Measurements from ENCODE around the gene L3MBTL1. TPM values are rescaled to one million over a fixed set of nuclear protein-coding genes. Genes with fewer than 3 reads are reported as not detected.

The L3MBTL1 gene
- total RNA-seq, 1 donor from 2014 or later = 10.5 TPM

GRCh38 chr20:43569282-43569681, 61.8 kb downstream of the L3MBTL1 start:
- H3K4me3 ChIP-seq = no peak overlapping the region
- no peaks in the 10 kb centered on the region for H3K9me3 ChIP-seq
- intact Hi-C loops (cut with DNase I) = no loop called here
- H3K36me3 ChIP-seq = no peaks in the 10 kb centered on the region
- no peaks in the 10 kb centered on the region for H3K27me3 ChIP-seq (ENCODE audit: low read depth)
- no peaks in the 10 kb centered on the region for H3K4me1 ChIP-seq
- ATAC-seq = no peak
- no peak for TF ChIP-seq CTCF (IDR thresholded peaks at IDR 0.05)
- no peak overlapping the region for H3K27ac ChIP-seq
- DNase-seq = no peak

- H3K4me3 ChIP-seq = no peak overlapping the region
- intact Hi-C loops (cut with DNase I) = no loop called here
- no peak for TF ChIP-seq CTCF (IDR thresholded peaks at IDR 0.05)
- no peak for ATAC-seq
- no peaks in the 10 kb centered on the region for H3K36me3 ChIP-seq
- H3K4me1 ChIP-seq = no peaks in the 10 kb centered on the region
- DNase-seq = no peak
- no peak overlapping the region for H3K27ac ChIP-seq
- H3K27me3 ChIP-seq (ENCODE audit: low read depth) = no peaks in the 10 kb centered on the region
- H3K9me3 ChIP-seq = no peaks in the 10 kb centered on the region
These were observed 63.0 kb downstream of the L3MBTL1 start for GRCh38 chr20:43570496-43570895.

- H3K9me3 ChIP-seq = no peaks in the 10 kb centered on the region
- DNase-seq = no peak
- no peak for ATAC-seq
These were observed 63.8 kb downstream of the L3MBTL1 start for GRCh38 chr20:43571310-43571709.

GRCh38 chr20:43571771-43572170, 64.3 kb downstream of the L3MBTL1 start:
- TF ChIP-seq CTCF (IDR thresholded peaks at IDR 0.05) = no peak
- Histone ChIP-seq H3K4me3 (no peak overlapping the region), H3K4me1 (no peaks in the 10 kb centered on the region), H3K9me3 (no peaks in the 10 kb centered on the region), H3K27me3 (ENCODE audit: low read depth) (no peaks in the 10 kb centered on the region), H3K27ac (no peak overlapping the region), H3K36me3 (no peaks in the 10 kb centered on the region)
- ATAC-seq (no peak), DNase-seq (no peak)
- intact Hi-C loops (cut with DNase I) = no loop called here

More at GRCh38 chr20:43571310-43571709, 63.8 kb downstream of the L3MBTL1 start:
- Histone ChIP-seq H3K27ac (no peak overlapping the region), H3K4me3 (no peak overlapping the region), H3K4me1 (no peaks in the 10 kb centered on the region), H3K27me3 (ENCODE audit: low read depth) (no peaks in the 10 kb centered on the region), H3K36me3 (no peaks in the 10 kb centered on the region)
- TF ChIP-seq CTCF (IDR thresholded peaks at IDR 0.05) = no peak
- intact Hi-C loops (cut with DNase I) = no loop called here

- Histone ChIP-seq H3K27me3 (ENCODE audit: low read depth) (no peaks in the 10 kb centered on the region), H3K36me3 (no peaks in the 10 kb centered on the region), H3K4me3 (no peak overlapping the region), H3K4me1 (no peaks in the 10 kb centered on the region), H3K27ac (no peak overlapping the region), H3K9me3 (no peaks in the 10 kb centered on the region)
- DNase-seq = no peak
- intact Hi-C loops (cut with DNase I) = no loop called here
- ATAC-seq = no peak
- TF ChIP-seq CTCF (IDR thresholded peaks at IDR 0.05) = no peak
These were observed 65.4 kb downstream of the L3MBTL1 start for GRCh38 chr20:43572891-43573290.

GRCh38 chr20:43576108-43576507, 68.6 kb downstream of the L3MBTL1 start:
- no peaks in the 10 kb centered on the region for H3K9me3 ChIP-seq
- H3K4me3 ChIP-seq = no peak overlapping the region
- no peaks in the 10 kb centered on the region for H3K27me3 ChIP-seq (ENCODE audit: low read depth)
- DNase-seq (no peak), ATAC-seq (no peak)
- TF ChIP-seq CTCF (IDR thresholded peaks at IDR 0.05) = no peak
- H3K36me3 ChIP-seq = no peaks in the 10 kb centered on the region
- H3K27ac ChIP-seq = no peak overlapping the region
- H3K4me1 ChIP-seq = no peaks in the 10 kb centered on the region
- intact Hi-C loops (cut with DNase I) = no loop called here

Measured in lower lobe of right lung (tissue), 2 donors.